ENCODE data around the gene AP1S3.

DNA sequence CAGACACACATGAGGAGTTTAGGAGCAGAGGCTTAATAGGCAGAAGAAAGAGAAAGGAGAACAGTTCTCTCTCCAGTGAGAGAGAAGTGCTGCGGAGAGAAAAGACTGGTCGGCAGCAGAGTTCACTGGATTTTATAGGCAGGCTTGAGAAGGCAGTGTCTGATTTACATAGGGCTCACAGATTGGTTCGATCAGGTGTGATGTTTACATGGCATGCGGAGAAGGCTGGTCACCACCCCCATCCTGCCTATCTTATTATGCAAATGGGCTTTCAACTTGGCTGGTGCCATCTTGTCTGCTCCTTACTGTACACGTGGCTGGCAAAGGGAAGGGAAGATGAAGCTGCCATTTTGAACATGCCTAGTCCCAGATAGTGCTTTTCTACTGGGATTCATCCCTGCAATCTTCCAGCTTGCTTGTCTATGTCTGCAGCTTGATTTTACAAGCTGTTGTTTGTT lies 113.4 kb downstream of the AP1S3 start:
- TF ChIP-seq, protein P1, sequence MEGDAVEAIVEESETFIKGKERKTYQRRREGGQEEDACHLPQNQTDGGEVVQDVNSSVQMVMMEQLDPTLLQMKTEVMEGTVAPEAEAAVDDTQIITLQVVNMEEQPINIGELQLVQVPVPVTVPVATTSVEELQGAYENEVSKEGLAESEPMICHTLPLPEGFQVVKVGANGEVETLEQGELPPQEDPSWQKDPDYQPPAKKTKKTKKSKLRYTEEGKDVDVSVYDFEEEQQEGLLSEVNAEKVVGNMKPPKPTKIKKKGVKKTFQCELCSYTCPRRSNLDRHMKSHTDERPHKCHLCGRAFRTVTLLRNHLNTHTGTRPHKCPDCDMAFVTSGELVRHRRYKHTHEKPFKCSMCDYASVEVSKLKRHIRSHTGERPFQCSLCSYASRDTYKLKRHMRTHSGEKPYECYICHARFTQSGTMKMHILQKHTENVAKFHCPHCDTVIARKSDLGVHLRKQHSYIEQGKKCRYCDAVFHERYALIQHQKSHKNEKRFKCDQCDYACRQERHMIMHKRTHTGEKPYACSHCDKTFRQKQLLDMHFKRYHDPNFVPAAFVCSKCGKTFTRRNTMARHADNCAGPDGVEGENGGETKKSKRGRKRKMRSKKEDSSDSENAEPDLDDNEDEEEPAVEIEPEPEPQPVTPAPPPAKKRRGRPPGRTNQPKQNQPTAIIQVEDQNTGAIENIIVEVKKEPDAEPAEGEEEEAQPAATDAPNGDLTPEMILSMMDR (conservative IDR thresholded peaks at IDR 0.05): no peak
- TF ChIP-seq EZH2 (IDR thresholded peaks at IDR 0.05; ENCODE audit: low read depth): no peak
